Activated naive CD4-positive, alpha-beta T cell treated with anti-CD3 and anti-CD28 coated beads, Interleukin-2, amount 10 ng/mL, durations not matched to agents 7 days and 5 days (primary cell): ENCODE results near the gene LRRC49.
A peak's percentile ranks its signal among the peaks of the same experiment; 100 is the strongest.

Experiments
- CTCF ChIA-PET: fragments of 350-600 bp; sonication (Branson Sonifier 250); formaldehyde crosslinking; loops from one replicate; lab custom pipeline; 2021; ENCODE audit warnings: antibody characterized with exemption; lab: Charles Lee
- DNase-seq: peaks from one replicate; pipeline ENCODE4 v3.0.0-alpha.2; 2020
- H3K27ac Mint-ChIP-seq: one replicate; pipeline ENCODE4 v1.8.0; 2021; ENCODE audit warnings: mild to moderate bottlenecking, moderate library complexity, mixed read lengths
- H3K27me3 Mint-ChIP-seq: one replicate; pipeline ENCODE4 v1.8.0; 2021; ENCODE audit warnings: mild to moderate bottlenecking, mixed read lengths
- H3K36me3 Mint-ChIP-seq: one replicate; pipeline ENCODE4 v1.8.0; 2021; ENCODE audit warnings: mixed read lengths
- H3K4me1 Mint-ChIP-seq: one replicate; pipeline ENCODE4 v1.8.0; 2021; ENCODE audit warnings: mixed read lengths
- H3K4me3 Mint-ChIP-seq: one replicate; pipeline ENCODE4 v1.8.0; 2021; ENCODE audit warnings: mild to moderate bottlenecking, moderate library complexity, mixed read lengths
- H3K9me3 Mint-ChIP-seq: one replicate; pipeline ENCODE4 v1.8.0; 2021; ENCODE audit warnings: mixed read lengths

Gene LRRC49

GRCh38 chr15:70892002-70892911, at the start of gene LRRC49, which contains the start of gene THAP10:
Gene LRRC49, plus strand, starts transcription at chr15:70892826. Its CDS starts 69 bp downstream, at chr15:70892895.
Gene THAP10, minus strand, starts transcription at chr15:70892433. Its CDS starts 161 bp downstream, at chr15:70892272.
- Mint-ChIP-seq H3K4me1 (peaks cover 10% of the 10 kb centered on the region), H3K27ac (no peak within 1 kb of the TSS), H3K4me3 (peak within 1 kb of the TSS; percentile 70), H3K27me3 (peaks cover 36% of the 10 kb centered on the region), H3K36me3 (no peaks in the 10 kb centered on the region), H3K9me3 (no peaks in the 10 kb centered on the region)
- CTCF ChIA-PET, result interaction anchor here (0.5 kb wide), 1 partner anchor 1625 kb away, joined by 3 read pairs; no protein-coding TSS in a partner anchor
- peak; percentile 53 for DNase-seq

- CTCF ChIA-PET, result no interaction called here
- H3K9me3 Mint-ChIP-seq, result no peaks in the 10 kb centered on the region
- H3K4me3 Mint-ChIP-seq, result no peak overlapping the region
- H3K36me3 Mint-ChIP-seq, result no peaks in the 10 kb centered on the region
- H3K27me3 Mint-ChIP-seq, result peaks cover 24% of the 10 kb centered on the region
- no peak overlapping the region for H3K27ac Mint-ChIP-seq
- no peak for DNase-seq
- H3K4me1 Mint-ChIP-seq, result no peaks in the 10 kb centered on the region
Measured at GRCh38 chr15:70845602-70846360, 46.8 kb upstream of the LRRC49 start.

GRCh38 chr15:70851889-70852288, 40.7 kb upstream of the LRRC49 start:
- no peaks in the 10 kb centered on the region for H3K36me3 Mint-ChIP-seq
- peaks cover 64% of the 10 kb centered on the region for H3K27me3 Mint-ChIP-seq
- no peak for DNase-seq
- no peaks in the 10 kb centered on the region for H3K9me3 Mint-ChIP-seq
- peaks cover 4% of the 10 kb centered on the region for H3K4me1 Mint-ChIP-seq
- H3K27ac Mint-ChIP-seq, result no peak overlapping the region
- CTCF ChIA-PET, result interaction anchor here (1.2 kb wide), 1 partner anchor 130 kb away, joined by 3 read pairs; no protein-coding TSS in a partner anchor
- H3K4me3 Mint-ChIP-seq, result no peak overlapping the region

GRCh38 chr15:70852501-70853317, 39.9 kb upstream of the LRRC49 start:
- H3K27me3 Mint-ChIP-seq, result peaks cover 67% of the 10 kb centered on the region
- CTCF ChIA-PET, result no interaction called here
- peaks cover 4% of the 10 kb centered on the region for H3K4me1 Mint-ChIP-seq
- peak overlapping the region; percentile 49 for H3K4me3 Mint-ChIP-seq
- H3K27ac Mint-ChIP-seq, result no peak overlapping the region
- no peak for DNase-seq
- H3K36me3 Mint-ChIP-seq, result no peaks in the 10 kb centered on the region
- H3K9me3 Mint-ChIP-seq, result no peaks in the 10 kb centered on the region

- Mint-ChIP-seq H3K4me3 (peak overlapping the region; percentile 49), H3K27ac (no peak overlapping the region), H3K36me3 (no peaks in the 10 kb centered on the region), H3K27me3 (peaks cover 67% of the 10 kb centered on the region), H3K4me1 (peaks cover 4% of the 10 kb centered on the region), H3K9me3 (no peaks in the 10 kb centered on the region)
- CTCF ChIA-PET, result no interaction called here
- DNase-seq, result no peak
Measured at GRCh38 chr15:70853318-70853972, 39.2 kb upstream of the LRRC49 start.

- Mint-ChIP-seq H3K4me3 (peak within 1 kb of the TSS; percentile 65), H3K27ac (no peak within 1 kb of the TSS), H3K4me1 (peaks cover 4% of the 10 kb centered on the region), H3K27me3 (peaks cover 69% of the 10 kb centered on the region), H3K9me3 (no peaks in the 10 kb centered on the region), H3K36me3 (no peaks in the 10 kb centered on the region)
- CTCF ChIA-PET, result no interaction called here
- peak; percentile 22 for DNase-seq
Measured at GRCh38 chr15:70853973-70854665, 38.5 kb upstream of the LRRC49 start, which contains the start of gene LARP6. Gene LARP6, minus strand, starts transcription at chr15:70854157. Its CDS starts 69 bp downstream, at chr15:70854088.

GRCh38 chr15:70854666-70854976, 38.0 kb upstream of the LRRC49 start:
- peak overlapping the region; percentile 65 for H3K4me3 Mint-ChIP-seq
- CTCF ChIA-PET, result no interaction called here
- no peak for DNase-seq
- peaks cover 65% of the 10 kb centered on the region for H3K27me3 Mint-ChIP-seq
- peaks cover 4% of the 10 kb centered on the region for H3K4me1 Mint-ChIP-seq
- no peaks in the 10 kb centered on the region for H3K36me3 Mint-ChIP-seq
- H3K9me3 Mint-ChIP-seq, result no peaks in the 10 kb centered on the region
- H3K27ac Mint-ChIP-seq, result no peak overlapping the region

- no peak overlapping the region for H3K4me3 Mint-ChIP-seq
- no peak for DNase-seq
- peaks cover 60% of the 10 kb centered on the region for H3K27me3 Mint-ChIP-seq
- no peak overlapping the region for H3K27ac Mint-ChIP-seq
- peaks cover 4% of the 10 kb centered on the region for H3K4me1 Mint-ChIP-seq
- H3K9me3 Mint-ChIP-seq, result no peaks in the 10 kb centered on the region
- H3K36me3 Mint-ChIP-seq, result no peaks in the 10 kb centered on the region
- CTCF ChIA-PET, result no interaction called here
Measured at GRCh38 chr15:70855764-70856163, 36.9 kb upstream of the LRRC49 start.

GRCh38 chr15:70856177-70856883, 36.3 kb upstream of the LRRC49 start:
- DNase-seq, result no peak
- no peak overlapping the region for H3K27ac Mint-ChIP-seq
- H3K36me3 Mint-ChIP-seq, result no peaks in the 10 kb centered on the region
- no peak overlapping the region for H3K4me3 Mint-ChIP-seq
- peaks cover 4% of the 10 kb centered on the region for H3K4me1 Mint-ChIP-seq
- no peaks in the 10 kb centered on the region for H3K9me3 Mint-ChIP-seq
- CTCF ChIA-PET, result no interaction called here
- peaks cover 58% of the 10 kb centered on the region for H3K27me3 Mint-ChIP-seq

GRCh38 chr15:70856884-70857561, 35.6 kb upstream of the LRRC49 start:
- Mint-ChIP-seq H3K4me3 (no peak overlapping the region), H3K27me3 (peaks cover 51% of the 10 kb centered on the region), H3K36me3 (no peaks in the 10 kb centered on the region), H3K27ac (no peak overlapping the region), H3K9me3 (no peaks in the 10 kb centered on the region), H3K4me1 (peaks cover 4% of the 10 kb centered on the region)
- CTCF ChIA-PET, result no interaction called here
- DNase-seq, result no peak

GRCh38 chr15:70857562-70858285, 34.9 kb upstream of the LRRC49 start:
- DNase-seq, result no peak
- no peak overlapping the region for H3K27ac Mint-ChIP-seq
- H3K27me3 Mint-ChIP-seq, result peaks cover 47% of the 10 kb centered on the region
- no peak overlapping the region for H3K4me3 Mint-ChIP-seq
- no peaks in the 10 kb centered on the region for H3K9me3 Mint-ChIP-seq
- peaks cover 4% of the 10 kb centered on the region for H3K4me1 Mint-ChIP-seq
- CTCF ChIA-PET, result no interaction called here
- H3K36me3 Mint-ChIP-seq, result no peaks in the 10 kb centered on the region
